Epithelial cell of esophagus (primary cell): ENCODE results near the gene C10orf53.

ENCODE experiments used
- DNase-seq: peaks from one replicate; pipeline ENCODE4 v3.0.0; 2010; ENCODE audit warnings: low read depth
- H3K4me3 ChIP-seq: 2 replicates; pipeline ENCODE4 v1.5.1; 2011; ENCODE audit warnings: mild to moderate bottlenecking, low read length, control low read depth
- TF ChIP-seq, protein P1 (sequence below): IDR thresholded peaks from 2 replicates; pipeline ENCODE4 v1.5.1; 2011; ENCODE audit warnings: low read depth, mild to moderate bottlenecking, low read length, control low read depth, inconsistent platforms; ENCODE audit not compliant: insufficient read depth; ENCODE audit errors: missing control alignments

Gene C10orf53

DNA sequence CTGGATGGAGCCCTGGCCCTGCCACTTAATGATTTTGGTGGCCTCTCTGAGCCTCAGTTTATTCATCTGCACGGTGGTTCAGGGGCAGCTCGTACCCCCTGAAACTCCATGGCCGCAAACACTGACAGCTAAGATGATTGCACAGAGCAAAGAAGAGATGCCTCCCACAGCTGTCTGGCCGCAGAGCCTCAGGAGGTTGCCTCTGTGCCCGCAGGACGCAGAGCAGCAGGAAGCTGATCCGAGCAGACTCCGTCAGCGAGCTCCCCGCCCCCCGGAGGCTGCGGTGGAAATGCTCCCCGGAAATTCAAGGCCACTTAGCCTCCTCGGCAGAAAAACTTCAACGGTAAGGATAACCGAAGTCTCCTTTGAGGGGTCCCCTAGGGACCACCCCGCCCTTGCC, 30.2 kb upstream of the C10orf53 start:
- no peak for DNase-seq
- TF ChIP-seq, protein P1, sequence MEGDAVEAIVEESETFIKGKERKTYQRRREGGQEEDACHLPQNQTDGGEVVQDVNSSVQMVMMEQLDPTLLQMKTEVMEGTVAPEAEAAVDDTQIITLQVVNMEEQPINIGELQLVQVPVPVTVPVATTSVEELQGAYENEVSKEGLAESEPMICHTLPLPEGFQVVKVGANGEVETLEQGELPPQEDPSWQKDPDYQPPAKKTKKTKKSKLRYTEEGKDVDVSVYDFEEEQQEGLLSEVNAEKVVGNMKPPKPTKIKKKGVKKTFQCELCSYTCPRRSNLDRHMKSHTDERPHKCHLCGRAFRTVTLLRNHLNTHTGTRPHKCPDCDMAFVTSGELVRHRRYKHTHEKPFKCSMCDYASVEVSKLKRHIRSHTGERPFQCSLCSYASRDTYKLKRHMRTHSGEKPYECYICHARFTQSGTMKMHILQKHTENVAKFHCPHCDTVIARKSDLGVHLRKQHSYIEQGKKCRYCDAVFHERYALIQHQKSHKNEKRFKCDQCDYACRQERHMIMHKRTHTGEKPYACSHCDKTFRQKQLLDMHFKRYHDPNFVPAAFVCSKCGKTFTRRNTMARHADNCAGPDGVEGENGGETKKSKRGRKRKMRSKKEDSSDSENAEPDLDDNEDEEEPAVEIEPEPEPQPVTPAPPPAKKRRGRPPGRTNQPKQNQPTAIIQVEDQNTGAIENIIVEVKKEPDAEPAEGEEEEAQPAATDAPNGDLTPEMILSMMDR = no peak
- H3K4me3 ChIP-seq = no peak overlapping the region

DNA sequence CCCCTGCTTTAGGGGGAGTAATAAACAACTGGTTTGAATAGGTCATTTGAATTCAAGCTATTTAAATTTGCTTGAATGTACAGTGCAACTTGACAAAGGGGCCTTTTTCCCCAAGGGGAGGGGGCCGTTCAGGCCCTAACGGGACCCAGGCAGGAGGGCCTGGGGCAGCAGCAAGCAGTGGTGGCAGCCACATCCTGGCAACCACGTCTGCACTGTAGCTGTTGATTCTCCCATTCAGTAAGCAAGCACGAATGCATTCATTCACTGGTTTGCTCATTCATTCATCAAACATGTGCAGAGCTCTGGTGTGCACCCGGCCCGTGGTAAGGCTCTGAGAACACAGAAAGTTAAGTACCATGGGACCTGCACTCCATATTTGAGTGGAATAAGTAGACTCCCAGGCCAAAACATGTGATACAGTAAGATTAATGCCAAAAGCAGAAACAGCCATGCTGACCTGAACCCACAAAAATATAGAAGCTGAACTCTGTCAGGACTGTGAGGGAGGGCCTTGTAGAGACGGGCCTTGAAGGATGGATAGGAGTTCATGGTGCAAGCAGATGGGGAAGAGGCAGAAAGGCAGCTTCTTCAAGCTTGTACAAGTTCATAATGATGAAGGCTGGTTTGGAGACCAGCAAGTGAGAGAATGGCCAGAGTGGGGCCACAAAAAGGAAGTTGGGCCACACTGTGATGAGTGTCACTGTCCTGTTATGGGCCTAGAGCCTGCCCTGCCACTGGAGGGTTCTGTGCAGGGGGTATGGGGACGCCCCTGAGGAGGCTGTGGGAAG, 29.3 kb upstream of the C10orf53 start:
- no peak for DNase-seq
- TF ChIP-seq, protein P1 = no peak
- H3K4me3 ChIP-seq = no peak overlapping the region

DNA sequence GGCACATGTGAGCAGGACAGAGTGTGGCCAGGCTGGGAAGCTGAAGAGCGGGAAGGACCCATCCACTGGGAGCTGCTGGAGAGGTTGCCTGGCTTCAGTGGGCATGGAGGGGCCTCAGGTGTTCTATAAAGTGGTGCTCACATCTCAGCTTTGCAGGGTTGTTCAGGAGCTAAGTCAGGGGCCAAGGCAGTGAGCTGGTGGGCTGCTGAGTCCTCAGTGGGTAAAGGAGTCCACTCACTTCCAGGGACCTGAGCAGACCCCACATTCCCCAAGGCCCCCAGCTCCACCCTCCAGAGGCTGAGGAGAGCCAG, 28.8 kb upstream of the C10orf53 start:
- TF ChIP-seq, protein P1 = no peak
- no peak overlapping the region for H3K4me3 ChIP-seq
- no peak for DNase-seq

DNA sequence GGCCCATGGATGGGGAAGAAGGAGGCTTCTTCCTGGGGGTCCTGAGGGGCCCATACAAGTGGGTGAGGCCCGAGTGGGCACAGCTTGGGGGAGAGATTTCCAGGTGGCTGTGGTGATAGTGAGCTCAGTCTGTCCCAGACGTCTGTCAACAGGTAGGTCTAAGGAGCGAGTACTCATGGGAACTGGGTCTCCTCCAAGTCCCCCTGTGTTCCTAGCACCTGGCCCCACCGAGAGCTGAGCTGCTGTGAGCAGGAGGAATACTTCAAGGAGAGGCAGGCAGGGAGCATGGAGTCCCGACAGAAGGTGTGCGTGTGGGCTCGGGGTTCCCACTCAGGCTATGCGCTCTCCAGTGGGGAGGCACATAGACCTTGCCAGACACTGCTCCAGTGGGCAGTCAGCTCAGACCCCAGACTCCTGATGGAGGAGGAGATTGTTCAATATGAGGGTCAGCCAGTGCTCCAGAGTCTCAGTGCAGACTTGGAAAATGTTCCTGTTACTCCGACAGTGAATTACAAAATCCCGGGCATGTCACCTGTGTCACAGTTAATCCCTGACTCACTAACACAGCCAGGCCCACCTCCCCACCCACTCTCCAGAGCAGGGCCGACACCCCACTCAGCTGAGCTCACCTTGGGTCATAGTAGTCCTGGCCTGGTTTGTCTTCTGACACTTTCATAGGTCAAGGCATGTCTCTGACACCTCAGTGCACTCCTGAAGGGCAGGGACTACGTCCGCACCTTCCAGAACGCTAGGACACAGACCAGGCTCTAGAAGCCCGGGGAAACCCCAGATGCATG, 28.2 kb upstream of the C10orf53 start:
- no peak for DNase-seq
- H3K4me3 ChIP-seq = no peak overlapping the region
- TF ChIP-seq, protein P1 = no peak

DNA sequence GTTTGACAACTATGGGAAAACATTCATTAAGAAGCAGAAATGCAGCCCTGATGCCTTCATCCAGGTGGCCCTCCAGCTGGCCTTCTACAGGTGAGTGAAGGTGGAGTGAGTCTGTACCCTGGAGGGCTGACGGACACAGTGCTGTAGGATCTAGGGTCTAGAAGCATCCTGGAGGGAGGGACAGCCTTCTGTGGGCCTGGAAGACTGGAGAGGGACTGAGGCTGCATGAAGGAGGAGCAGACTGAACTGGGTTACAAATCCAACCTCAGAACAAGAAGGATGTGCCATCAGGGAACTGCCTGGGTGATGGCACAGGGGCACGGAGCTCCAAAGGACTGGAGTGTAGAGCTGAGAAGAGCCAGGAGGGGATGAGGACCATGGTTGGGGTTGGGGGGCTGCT, 27.5 kb upstream of the C10orf53 start:
- no peak for DNase-seq
- no peak overlapping the region for H3K4me3 ChIP-seq
- TF ChIP-seq, protein P1 = no peak

DNA sequence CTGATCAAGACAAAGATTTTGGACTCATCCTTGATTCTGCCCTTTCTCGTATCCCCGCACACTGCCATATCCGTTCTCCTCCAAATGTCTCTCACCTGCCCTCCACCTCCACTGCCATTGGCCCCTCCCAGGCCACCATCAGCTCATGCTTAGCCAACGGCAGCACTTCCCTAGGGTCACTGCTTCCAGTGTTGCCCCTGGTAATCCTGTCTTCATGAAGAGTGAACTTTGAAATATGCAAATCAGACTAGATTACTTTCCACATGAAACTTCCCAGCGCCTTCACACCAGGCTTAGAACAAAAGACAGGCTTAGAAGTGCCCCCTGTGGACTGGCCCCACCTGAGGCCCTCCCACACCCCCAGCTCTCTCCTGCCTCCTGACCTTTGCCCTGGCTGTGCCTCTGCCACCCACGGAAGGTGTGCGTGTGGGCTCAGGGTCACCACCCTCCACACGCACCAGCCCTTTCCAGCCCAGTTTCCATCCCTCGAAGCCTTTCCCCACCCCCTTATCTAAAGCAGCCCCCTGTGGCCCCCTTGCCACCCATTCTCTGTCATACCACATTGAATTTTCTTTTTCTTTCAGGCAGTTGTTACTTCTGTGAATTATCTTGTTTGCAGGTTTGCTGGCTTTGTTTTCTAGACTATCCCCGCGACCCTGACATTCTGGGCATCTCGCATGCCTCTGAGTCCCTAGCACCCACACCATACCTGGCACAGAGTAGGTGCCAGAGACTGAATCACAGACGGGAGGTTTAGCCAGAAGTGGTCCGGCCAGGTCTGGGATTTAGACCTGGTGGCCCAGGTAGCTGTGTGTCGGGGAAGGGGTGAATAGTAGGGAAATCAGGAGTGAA, 26.8 kb upstream of the C10orf53 start:
- no peak for DNase-seq
- no peak overlapping the region for H3K4me3 ChIP-seq
- TF ChIP-seq, protein P1 = no peak
